Tibial artery (tissue), 4 donors: Measurements from ENCODE around the gene TARP.

Source experiments
- DNase-seq, 2 donors: peaks; one replicate each; pipeline ENCODE4 v3.0.0-alpha.2; 2019
- H3K27ac ChIP-seq, 2 donors: fragments of 200-600 bp; sonication (generic) in 1 of 2; 1 replicate in 1 of 2; 2 replicates in 1 of 2; pipeline ENCODE4 v1.5.1; 2018 to 2019; ENCODE audit warnings: mild to moderate bottlenecking in 1 of 2
- H3K27me3 ChIP-seq, 2 donors: fragments of 200-600 bp; sonication (generic) in 1 of 2; one replicate each; pipeline versions ENCODE4 v1.5.1 to v1.6.0; 2016 to 2019
- H3K36me3 ChIP-seq, 3 donors: fragments of 200-600 bp; sonication (generic) in 2 of 3; one replicate each; pipeline ENCODE4 v1.5.1; 2016 to 2019; ENCODE audit warnings: mild to moderate bottlenecking in 2 of 3
- H3K4me1 ChIP-seq, 4 donors: fragments of 200-600 bp; sonication (generic) in 2 of 4; 1 replicate in 3 of 4; 2 replicates in 1 of 4; pipeline ENCODE4 v1.5.1; 2016 to 2019
- H3K4me3 ChIP-seq, 2 donors: fragments of 200-600 bp; sonication (generic) in 1 of 2; 1 replicate in 1 of 2; 2 replicates in 1 of 2; pipeline ENCODE4 v1.5.1; 2018 to 2019; ENCODE audit warnings: mild to moderate bottlenecking in 2 of 2
- H3K9me3 ChIP-seq, 3 donors: fragments of 200-600 bp; sonication (generic) in 1 of 3; one replicate each; pipeline ENCODE4 v1.5.1; 2016 to 2019
- intact Hi-C: fragments of 100-400 bp; cut with DNase I; formaldehyde crosslinking; loops from one replicate; pipeline ENCODE4 v1.15.0; 2023; ENCODE audit warnings: low total_unique reads
- TF ChIP-seq, protein P1 (sequence below), 2 experiments: fragments of 200-600 bp in 1 of 2; fragments of 450-650 bp in 1 of 2; IDR thresholded peaks; one replicate each; pipeline ENCODE4 v1.5.1; 2017 to 2019; ENCODE audit warnings: antibody characterized with exemption in 2 of 2, mild to moderate bottlenecking in 1 of 2, moderate library complexity in 1 of 2

Gene TARP

DNA sequence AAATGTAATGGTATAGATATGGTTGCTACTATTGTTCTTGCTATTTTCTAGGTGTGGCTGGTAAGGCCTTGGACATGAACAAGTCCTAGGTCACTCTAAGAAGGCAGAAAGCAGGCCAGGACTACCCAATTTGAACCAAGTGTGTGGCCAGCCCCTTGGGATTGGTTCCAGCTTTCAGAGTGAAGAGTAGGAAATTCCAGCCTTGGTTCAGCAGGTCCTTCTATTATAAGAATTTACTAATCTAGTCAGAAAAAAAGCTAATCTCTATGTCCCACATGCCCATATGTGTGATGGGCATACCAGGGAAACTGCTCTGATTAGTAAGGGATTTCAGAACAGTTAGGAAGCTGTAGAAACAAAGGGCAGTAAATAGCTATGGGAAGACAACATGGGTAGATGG, 7.8 kb upstream of the TARP start:
- Histone ChIP-seq H3K36me3 (no peaks in the 10 kb centered on the region), H3K4me1 (no peaks in the 10 kb centered on the region), H3K4me3 (no peak overlapping the region), H3K9me3 (no peaks in the 10 kb centered on the region), H3K27me3 (peaks cover 0 to under 1% of the 10 kb centered on the region in 2 donors), H3K27ac (no peak overlapping the region)
- TF ChIP-seq, protein P1, sequence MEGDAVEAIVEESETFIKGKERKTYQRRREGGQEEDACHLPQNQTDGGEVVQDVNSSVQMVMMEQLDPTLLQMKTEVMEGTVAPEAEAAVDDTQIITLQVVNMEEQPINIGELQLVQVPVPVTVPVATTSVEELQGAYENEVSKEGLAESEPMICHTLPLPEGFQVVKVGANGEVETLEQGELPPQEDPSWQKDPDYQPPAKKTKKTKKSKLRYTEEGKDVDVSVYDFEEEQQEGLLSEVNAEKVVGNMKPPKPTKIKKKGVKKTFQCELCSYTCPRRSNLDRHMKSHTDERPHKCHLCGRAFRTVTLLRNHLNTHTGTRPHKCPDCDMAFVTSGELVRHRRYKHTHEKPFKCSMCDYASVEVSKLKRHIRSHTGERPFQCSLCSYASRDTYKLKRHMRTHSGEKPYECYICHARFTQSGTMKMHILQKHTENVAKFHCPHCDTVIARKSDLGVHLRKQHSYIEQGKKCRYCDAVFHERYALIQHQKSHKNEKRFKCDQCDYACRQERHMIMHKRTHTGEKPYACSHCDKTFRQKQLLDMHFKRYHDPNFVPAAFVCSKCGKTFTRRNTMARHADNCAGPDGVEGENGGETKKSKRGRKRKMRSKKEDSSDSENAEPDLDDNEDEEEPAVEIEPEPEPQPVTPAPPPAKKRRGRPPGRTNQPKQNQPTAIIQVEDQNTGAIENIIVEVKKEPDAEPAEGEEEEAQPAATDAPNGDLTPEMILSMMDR (IDR thresholded peaks at IDR 0.05): no peak
- DNase-seq: no peak
- intact Hi-C loops: no loop called here

DNA sequence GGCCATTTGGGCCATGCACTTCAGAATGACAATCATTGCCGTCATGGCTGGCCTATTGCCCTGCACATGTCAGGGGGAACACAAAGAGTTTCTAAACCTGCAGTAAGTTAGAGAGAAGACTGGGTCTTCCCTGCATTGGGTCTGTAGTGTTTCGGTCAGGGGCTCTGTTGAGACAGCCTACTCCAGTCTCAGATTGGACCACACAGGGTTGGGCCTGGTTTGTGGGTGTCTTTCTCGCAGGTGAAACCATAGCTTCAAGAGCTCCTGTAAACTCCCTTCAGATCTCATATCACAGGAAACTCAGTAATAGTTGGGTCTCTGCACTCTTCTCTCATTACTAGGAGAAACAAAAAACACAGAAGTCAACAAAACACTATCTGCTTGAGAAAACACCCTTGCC, 7.3 kb upstream of the TARP start:
- H3K4me3 ChIP-seq: no peak overlapping the region
- no peaks in the 10 kb centered on the region for H3K27me3 ChIP-seq
- no peaks in the 10 kb centered on the region for H3K36me3 ChIP-seq
- no peak overlapping the region for H3K27ac ChIP-seq
- TF ChIP-seq, protein P1 (IDR thresholded peaks at IDR 0.05): no peak
- intact Hi-C loops: no loop called here
- H3K4me1 ChIP-seq: no peaks in the 10 kb centered on the region
- no peak for DNase-seq
- no peaks in the 10 kb centered on the region for H3K9me3 ChIP-seq

DNA sequence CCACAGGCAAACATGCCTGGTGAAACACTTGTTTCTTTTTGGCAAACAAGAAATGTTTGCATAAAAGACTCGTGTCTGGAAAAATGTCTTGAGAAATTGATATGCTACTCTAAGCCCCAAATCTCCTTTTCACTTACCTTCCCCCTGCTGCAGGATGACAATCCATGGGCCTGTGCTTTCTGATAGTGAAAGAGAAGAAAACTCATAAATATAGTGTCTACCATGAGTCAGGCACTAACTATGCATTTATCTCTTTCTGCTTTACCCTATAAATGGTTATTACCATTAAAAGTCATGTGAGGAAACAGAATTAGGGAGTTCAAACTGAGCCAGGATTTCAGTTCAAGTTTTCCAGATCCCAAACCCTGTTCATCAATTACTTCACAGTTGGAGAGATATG, 6.6 kb upstream of the TARP start:
- no peaks in the 10 kb centered on the region for H3K4me1 ChIP-seq
- TF ChIP-seq, protein P1 (IDR thresholded peaks at IDR 0.05): no peak
- no peak overlapping the region for H3K4me3 ChIP-seq
- H3K27me3 ChIP-seq: no peaks in the 10 kb centered on the region
- intact Hi-C loops: no loop called here
- no peaks in the 10 kb centered on the region for H3K9me3 ChIP-seq
- H3K36me3 ChIP-seq: no peaks in the 10 kb centered on the region
- H3K27ac ChIP-seq: no peak overlapping the region
- DNase-seq: no peak

DNA sequence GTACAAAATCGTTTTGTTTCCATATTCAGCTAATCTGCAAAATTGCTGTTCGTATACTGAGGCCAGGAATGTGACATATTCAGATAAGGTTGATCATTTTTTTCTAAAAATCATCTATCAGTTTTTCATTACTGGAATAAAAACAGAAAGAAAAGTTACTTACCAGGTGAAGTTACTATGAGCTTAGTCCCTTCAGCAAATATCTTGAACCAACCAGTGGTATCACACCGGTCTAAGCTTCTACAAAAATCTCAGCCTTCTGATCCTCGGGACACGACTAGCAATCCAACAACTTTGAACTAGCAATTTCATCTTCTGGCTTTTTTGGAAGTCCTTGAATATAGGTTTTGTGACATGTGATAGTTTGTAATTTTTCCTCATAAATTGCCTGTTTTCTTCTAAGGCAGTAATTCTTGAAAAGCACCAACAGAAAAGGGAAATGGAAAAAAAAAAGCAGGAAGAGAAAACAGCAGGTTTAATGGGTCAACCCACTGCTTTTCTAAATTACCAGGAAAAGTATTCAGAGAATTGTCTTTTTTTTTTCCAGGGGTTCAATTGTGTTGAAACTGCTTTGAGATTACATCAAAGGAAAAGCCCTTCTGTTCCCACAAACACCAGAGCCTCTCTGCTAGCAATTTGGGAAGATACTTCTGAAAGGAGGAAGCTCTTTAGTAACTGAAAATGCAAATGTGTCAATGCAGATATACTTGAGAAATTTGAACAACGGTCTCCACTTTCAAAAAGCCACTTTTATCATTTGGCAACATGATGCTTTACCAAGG, 2.9 kb upstream of the TARP start:
- no peak overlapping the region for H3K27ac ChIP-seq
- no peak for DNase-seq
- TF ChIP-seq, protein P1 (IDR thresholded peaks at IDR 0.05): no peak
- intact Hi-C loops: no loop called here
- no peaks in the 10 kb centered on the region for H3K27me3 ChIP-seq
- H3K4me3 ChIP-seq: no peak overlapping the region
- H3K4me1 ChIP-seq: no peaks in the 10 kb centered on the region
- no peaks in the 10 kb centered on the region for H3K36me3 ChIP-seq
- no peaks in the 10 kb centered on the region for H3K9me3 ChIP-seq

DNA sequence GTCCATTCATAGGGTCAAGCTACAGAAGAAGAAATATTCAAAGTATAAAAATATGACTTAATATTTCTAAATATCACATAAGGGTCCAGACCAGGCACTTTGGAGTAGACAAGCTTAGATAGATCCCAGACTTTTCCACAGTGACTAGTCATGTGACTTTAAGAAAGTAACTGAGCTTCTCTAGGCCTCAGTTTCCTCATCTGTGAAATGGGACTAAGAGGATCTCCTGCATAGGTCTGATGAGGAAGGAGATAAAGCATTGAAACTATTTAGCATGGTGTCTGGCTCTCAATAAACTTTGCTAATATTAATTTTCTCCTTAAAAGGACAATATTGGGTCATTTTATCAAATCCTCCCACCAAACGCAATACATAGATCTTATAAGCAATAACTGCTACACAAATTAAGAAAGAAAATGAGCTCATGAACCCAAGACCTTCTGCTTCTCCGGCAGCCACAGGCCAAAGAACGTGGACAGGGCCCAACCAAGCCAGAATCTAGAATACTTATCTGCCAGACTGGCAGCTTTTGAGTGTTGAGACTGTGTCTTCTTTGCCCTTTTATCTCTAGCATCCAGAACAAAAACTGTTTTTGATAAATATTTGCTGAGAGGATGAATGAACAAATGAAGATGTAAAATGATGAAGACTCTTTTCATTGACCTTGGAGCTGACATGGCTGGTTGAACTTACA, 1.6 kb upstream of the TARP start:
- Histone ChIP-seq H3K27ac (no peak overlapping the region), H3K36me3 (no peaks in the 10 kb centered on the region), H3K27me3 (no peaks in the 10 kb centered on the region), H3K9me3 (no peaks in the 10 kb centered on the region), H3K4me3 (no peak overlapping the region), H3K4me1 (no peaks in the 10 kb centered on the region)
- intact Hi-C loops: no loop called here
- DNase-seq: no peak
- TF ChIP-seq, protein P1 (IDR thresholded peaks at IDR 0.05): no peak
